ENCODE data around the gene FCGR1A.
"Not testable (repeated sequence)": the region's sequence is repeated elsewhere in the genome, so short reads cannot be mapped to it uniquely, and the experiment has no call there.

The FCGR1A gene

DNA sequence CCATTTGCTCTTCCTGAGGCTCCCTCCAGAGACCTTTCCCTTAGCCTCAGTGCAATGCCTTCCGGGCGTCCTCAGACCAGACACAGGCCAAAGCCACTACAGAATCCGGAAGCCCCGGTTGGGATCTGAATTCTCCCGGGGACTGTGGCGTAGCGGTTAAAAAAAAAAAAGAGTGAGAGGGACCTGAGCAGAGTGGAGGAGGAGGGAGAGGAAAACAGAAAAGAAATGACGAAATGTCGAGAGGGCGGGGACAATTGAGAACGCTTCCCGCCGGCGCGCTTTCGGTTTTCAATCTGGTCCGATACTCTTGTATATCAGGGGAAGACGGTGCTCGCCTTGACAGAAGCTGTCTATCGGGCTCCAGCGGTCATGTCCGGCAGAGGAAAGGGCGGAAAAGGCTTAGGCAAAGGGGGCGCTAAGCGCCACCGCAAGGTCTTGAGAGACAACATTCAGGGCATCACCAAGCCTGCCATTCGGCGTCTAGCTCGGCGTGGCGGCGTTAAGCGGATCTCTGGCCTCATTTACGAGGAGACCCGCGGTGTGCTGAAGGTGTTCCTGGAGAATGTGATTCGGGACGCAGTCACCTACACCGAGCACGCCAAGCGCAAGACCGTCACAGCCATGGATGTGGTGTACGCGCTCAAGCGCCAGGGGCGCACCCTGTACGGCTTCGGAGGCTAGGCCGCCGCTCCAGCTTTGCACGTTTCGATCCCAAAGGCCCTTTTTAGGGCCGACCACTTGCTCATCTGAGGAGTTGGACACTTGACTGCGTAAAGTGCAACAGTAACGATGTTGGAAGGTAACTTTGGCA, 50.0 kb downstream of the FCGR1A start:
- DNase-seq (ENCODE audit: low read depth, low spot score) = not testable (repeated sequence)

- DNase-seq (ENCODE audit: low read depth, low spot score) = not testable (repeated sequence)
Observed at GRCh38 chr1:149833144-149833543, 50.6 kb downstream of the FCGR1A start.

- DNase-seq (ENCODE audit: low read depth, low spot score) = not testable (repeated sequence)
Observed at GRCh38 chr1:149841149-149841548, 58.7 kb downstream of the FCGR1A start.
